ENCODE results near the gene TPT1.

DNA sequence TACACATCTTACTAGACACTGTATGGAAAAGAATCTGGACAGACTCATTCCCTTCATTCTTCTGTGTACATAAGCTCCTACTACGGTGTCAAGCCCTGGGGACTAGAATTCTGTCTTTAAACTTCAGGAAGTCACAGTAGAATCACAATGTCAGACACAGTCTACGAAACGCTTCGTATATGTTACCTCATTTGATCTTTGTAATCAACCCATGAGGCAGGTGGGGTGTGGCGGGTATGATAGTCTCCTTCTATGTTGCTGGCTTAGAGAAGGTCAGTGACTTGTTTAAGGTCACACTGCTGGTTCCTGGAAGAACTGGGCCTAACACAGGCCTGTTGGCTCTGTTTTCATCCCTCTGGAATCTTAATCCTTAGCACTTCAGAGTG is 32.2 kb upstream of the TPT1 start:
- no peak for TF ChIP-seq POLR2A (IDR thresholded peaks at IDR 0.05)
- TF ChIP-seq, protein P1, sequence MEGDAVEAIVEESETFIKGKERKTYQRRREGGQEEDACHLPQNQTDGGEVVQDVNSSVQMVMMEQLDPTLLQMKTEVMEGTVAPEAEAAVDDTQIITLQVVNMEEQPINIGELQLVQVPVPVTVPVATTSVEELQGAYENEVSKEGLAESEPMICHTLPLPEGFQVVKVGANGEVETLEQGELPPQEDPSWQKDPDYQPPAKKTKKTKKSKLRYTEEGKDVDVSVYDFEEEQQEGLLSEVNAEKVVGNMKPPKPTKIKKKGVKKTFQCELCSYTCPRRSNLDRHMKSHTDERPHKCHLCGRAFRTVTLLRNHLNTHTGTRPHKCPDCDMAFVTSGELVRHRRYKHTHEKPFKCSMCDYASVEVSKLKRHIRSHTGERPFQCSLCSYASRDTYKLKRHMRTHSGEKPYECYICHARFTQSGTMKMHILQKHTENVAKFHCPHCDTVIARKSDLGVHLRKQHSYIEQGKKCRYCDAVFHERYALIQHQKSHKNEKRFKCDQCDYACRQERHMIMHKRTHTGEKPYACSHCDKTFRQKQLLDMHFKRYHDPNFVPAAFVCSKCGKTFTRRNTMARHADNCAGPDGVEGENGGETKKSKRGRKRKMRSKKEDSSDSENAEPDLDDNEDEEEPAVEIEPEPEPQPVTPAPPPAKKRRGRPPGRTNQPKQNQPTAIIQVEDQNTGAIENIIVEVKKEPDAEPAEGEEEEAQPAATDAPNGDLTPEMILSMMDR (IDR thresholded peaks at IDR 0.05), result no peak
